Measurements from ENCODE around the gene ICE2.

ICE2 gene

GRCh38 chr15:60494108-60494507 lies 15.2 kb upstream of the ICE2 start:
- no peak for DNase-seq

DNA sequence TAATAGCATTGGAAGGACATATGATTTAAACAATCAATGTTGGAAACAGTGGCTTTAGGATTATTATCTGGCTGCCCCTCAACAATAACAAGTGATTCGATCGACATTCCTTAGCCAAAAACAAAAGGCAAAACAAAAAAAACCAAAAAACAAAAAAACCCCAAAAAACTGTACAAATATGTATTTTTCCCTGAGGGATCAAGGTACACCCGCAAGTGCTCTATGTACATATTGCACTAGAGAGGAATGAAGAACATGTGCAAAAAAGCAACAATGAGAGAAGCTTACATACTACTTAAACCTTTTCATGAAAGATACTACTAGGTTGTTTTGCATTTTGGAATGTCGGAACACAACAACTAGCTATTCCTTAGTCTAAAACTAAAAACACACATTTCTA lies 14.2 kb upstream of the ICE2 start:
- no peak for DNase-seq

DNA sequence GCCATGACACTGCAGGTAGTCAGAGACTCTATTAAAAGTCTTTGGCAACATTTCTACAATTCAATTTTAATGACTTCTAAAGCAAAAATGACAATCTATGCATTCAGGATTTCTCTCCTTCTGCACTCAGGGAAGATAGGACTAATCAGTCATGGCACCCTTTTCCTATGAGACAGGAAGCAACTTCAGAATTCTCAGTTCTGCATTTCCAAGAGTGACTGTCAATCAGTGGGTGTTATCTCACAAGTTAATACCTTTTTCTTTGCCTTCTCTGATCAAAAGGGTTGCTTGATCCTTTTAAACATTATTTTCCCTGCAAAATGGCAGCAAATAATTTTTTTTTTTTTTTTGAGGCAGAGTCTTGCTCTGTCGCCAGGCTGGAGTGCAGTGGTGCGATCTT lies 7.8 kb upstream of the ICE2 start:
- no peak for DNase-seq

GRCh38 chr15:60485365-60486055 lies 6.6 kb upstream of the ICE2 start:
- no peak for DNase-seq

- DNase-seq = no peak
These were observed 4.1 kb upstream of the ICE2 start for GRCh38 chr15:60483042-60483441.

GRCh38 chr15:60480888-60481287 lies 1.9 kb upstream of the ICE2 start:
- no peak for DNase-seq

GRCh38 chr15:60480149-60480548 lies 1.2 kb upstream of the ICE2 start:
- DNase-seq = no peak

GRCh38 chr15:60479361-60480110 lies 594 bp upstream of the ICE2 start:
- no peak for DNase-seq

GRCh38 chr15:60477916-60478565 lies 901 bp downstream of the ICE2 start:
- no peak for DNase-seq

GRCh38 chr15:60477164-60477563 lies 1.8 kb downstream of the ICE2 start:
- no peak for DNase-seq

- no peak for DNase-seq
These were observed 2.2 kb downstream of the ICE2 start for GRCh38 chr15:60476713-60477112.

GRCh38 chr15:60473135-60473534 lies 5.8 kb downstream of the ICE2 start:
- DNase-seq = no peak

DNA sequence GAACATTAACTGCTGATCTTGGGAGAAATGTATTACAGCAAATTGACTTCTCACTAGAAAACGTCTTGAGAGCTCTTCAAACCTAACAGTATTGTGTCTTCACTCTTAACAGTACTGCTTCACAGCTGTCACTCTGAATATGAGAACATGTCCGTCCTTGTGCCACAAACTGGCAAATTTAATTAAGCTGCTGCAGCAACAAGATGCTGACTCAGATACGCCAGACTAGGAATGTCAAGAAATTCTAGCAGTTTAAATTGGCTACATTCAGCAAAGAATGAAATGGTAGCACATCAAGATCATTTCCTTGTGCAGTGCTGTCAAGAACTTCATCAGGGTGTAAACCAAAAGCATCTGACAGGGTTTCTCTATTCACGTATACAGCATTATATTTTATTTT lies 7.6 kb downstream of the ICE2 start:
- no peak for DNase-seq

GRCh38 chr15:60469893-60470641 lies 8.9 kb downstream of the ICE2 start:
- DNase-seq = no peak

- DNase-seq = no peak
These were observed 13.9 kb downstream of the ICE2 start for GRCh38 chr15:60464836-60465630.

DNA sequence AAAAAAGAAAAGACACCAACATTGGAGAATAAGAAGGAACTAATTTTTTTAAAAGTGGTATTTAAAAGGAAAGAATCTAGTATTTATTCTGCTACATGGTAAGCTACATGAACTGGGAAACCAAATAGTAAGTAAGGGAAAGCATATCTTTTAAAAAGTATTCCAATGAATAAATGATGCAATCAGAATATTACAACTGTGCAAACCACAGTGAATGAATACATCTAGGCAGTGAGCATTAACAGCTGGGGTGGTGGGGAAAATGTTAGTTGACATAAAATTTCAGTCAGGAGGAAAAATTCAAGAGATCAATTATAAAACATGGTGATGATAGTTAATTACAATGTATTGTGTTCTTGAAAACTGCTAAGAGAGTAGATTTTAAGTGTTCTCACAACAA lies 16.9 kb downstream of the ICE2 start:
- DNase-seq = no peak

GRCh38 chr15:60460931-60461330 lies 18.0 kb downstream of the ICE2 start:
- DNase-seq = no peak

GRCh38 chr15:60458721-60459120 lies 20.2 kb downstream of the ICE2 start:
- no peak for DNase-seq

GRCh38 chr15:60457985-60458384 lies 21.0 kb downstream of the ICE2 start:
- DNase-seq = no peak

- no peak for DNase-seq
These were observed 24.1 kb downstream of the ICE2 start for GRCh38 chr15:60454824-60455223.

GRCh38 chr15:60448668-60449360 lies 30.1 kb downstream of the ICE2 start:
- DNase-seq = no peak
